PFSK-1 (cell line): ENCODE measurements around the gene CFAP251.

Experiments
- POLR2AphosphoS5 ChIP-seq: IDR thresholded peaks from 2 replicates; pipeline ENCODE4 v1.6.1; 2012; ENCODE audit warnings: low read depth, mild to moderate bottlenecking, control low read depth, low read length, moderate library complexity
- REST ChIP-seq, 2 experiments: IDR thresholded peaks; 2 replicates each; pipeline versions ENCODE4 v1.6.1 to v1.8.0; 2011 to 2012; ENCODE audit warnings: low read depth in 2 of 2, low read length in 2 of 2, control low read depth in 1 of 2, inconsistent platforms in 1 of 2, mild to moderate bottlenecking in 1 of 2, moderate library complexity in 1 of 2; ENCODE audit not compliant: insufficient read depth in 1 of 2
- SIN3A ChIP-seq: IDR thresholded peaks from 2 replicates; pipeline ENCODE4 v1.6.1; 2012; ENCODE audit warnings: mild to moderate bottlenecking, low read length, moderate library complexity, borderline replicate concordance; ENCODE audit not compliant: insufficient read depth
- TAF1 ChIP-seq: IDR thresholded peaks from 2 replicates; pipeline ENCODE4 v1.6.1; 2012; ENCODE audit warnings: low read length, control low read depth, borderline replicate concordance; ENCODE audit not compliant: insufficient read depth

GRCh38 chr12:121989276-121990113 lies 71.1 kb downstream of the CFAP251 start:
- TF ChIP-seq REST (IDR thresholded peaks at IDR 0.05; ENCODE audit: insufficient read depth in 1 of 2, low read depth in 2 of 2, low read length in 2 of 2): no peak
- no peak for TF ChIP-seq POLR2AphosphoS5
- TF ChIP-seq TAF1: no peak
- no peak for TF ChIP-seq SIN3A
